Ureter (tissue), 1 donor: Measurements from ENCODE around the gene VWA7. TPM values are rescaled to one million over a fixed set of nuclear protein-coding genes. Genes with fewer than 3 reads are reported as not detected.

Experiments
- DNase-seq: peaks from one replicate; pipeline ENCODE4 v3.0.0-alpha.2; 2020; ENCODE audit warnings: low spot score
- total RNA-seq: library from RNA; stranded (reverse); gene quantifications from one replicate; pipeline ENCODE4 v1.2.4, GENCODE V29; 2023
- donor health status: DM: yes; HTN: yes; CAD: no.

The VWA7 gene
- total RNA-seq, 1 donor from 2014 or later = 5.5 TPM

DNA sequence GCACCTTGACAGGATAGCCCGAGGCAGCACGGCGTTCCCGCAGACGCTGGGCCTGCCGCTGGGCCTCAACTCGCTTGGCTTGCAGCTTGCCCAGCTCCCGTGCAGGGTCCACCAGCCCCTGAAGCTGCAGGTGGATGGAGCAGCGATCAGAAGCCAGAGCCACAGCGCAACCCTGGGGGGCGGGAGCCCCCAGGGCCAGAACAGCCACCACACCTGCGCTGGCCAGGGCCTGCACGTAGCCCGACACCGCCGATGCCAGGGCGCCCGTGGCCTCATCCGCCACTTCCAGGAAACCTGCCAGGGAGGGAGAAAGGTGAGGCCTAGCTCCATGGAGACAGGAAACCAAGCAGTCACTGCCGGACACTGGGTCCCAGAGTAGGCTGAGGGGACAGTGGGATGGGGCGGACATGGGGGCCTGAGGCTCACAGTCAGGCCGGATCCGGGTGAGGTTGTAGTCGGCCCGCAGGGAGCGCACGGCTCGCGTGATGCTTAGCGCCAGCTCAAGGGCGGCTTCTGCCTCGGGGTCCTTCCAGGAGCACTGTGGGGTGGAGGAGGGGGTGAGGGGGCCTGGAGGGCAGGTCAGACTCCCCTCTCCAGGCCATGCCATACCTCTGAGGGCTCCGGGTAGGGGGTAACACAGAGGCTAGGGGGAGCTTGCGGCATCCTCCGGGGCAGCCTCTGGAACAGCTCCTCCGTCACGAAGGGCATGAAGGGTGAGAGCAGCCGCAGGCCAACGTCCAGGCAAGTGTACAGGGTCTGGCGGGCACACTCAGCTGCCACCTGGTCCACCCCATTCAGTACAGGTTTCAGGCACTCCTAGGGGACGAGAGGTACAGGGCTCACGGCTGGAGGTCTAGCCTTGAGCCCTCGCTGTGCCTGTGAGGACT, 2.1 kb upstream of the VWA7 start:
- no peak for DNase-seq

DNA sequence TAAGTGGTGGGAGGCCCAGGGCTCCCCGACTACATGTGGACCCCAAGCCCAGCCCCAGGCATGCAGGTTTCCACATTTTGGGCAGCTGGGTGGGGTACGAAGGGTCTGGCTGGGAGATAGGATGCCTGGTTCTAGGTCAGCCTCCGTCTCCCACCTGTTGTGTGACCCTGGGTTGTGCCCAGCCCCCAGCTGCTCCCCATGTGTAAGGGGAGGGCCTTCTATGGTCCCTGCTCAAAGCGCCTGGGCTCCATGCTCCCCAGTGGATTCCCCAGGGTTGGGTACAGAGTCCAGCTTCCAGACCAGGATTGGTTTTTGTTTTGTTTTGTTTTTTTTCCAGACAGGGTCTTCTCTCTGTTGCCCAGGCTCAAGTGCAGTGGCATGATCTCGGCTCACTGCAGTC, 1.1 kb upstream of the VWA7 start:
- DNase-seq = no peak

DNA sequence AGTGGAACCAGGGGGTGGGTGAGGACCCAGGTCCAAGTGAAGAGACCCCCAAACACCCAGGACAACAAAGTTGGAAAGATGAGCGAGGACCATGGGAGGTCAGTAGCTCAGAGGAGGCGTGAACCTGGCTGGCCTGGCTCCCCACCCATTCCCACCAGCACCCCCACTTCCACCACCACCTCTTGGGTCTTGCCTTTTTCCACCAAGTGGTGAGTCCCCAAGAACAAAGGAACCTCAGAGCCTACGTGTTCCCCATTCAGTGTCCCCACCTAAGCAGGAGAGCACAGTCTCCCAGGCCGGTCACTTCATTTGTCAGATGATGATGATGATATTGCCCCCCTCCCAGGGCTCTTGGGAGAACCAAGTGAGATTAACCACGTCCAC, 531 bp upstream of the VWA7 start:
- no peak for DNase-seq

DNA sequence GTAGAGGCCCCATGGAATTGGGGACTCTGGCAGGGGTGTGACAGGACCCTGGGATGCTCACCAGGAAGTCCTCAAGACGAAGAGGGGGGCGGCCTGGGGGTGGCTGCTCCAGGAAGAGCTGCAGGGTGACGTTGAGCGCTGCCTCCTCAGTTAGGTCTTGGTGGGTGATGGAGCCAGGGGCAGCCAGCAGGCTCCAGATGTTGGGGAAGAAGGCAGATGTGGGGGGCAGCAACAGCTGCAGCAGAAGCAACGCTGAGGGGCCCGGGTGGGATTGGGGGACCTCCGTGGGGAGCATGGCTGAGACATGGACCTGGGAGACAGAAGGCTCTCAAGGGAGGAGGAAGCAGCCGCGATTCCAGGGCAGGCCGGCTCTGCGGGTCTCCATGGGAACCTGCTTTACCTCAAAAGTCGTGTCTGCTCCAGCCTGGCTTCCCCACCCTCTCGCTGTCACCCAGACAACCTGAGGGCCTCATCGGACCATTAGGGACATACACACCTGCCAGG, 591 bp downstream of the VWA7 start:
- no peak for DNase-seq

DNA sequence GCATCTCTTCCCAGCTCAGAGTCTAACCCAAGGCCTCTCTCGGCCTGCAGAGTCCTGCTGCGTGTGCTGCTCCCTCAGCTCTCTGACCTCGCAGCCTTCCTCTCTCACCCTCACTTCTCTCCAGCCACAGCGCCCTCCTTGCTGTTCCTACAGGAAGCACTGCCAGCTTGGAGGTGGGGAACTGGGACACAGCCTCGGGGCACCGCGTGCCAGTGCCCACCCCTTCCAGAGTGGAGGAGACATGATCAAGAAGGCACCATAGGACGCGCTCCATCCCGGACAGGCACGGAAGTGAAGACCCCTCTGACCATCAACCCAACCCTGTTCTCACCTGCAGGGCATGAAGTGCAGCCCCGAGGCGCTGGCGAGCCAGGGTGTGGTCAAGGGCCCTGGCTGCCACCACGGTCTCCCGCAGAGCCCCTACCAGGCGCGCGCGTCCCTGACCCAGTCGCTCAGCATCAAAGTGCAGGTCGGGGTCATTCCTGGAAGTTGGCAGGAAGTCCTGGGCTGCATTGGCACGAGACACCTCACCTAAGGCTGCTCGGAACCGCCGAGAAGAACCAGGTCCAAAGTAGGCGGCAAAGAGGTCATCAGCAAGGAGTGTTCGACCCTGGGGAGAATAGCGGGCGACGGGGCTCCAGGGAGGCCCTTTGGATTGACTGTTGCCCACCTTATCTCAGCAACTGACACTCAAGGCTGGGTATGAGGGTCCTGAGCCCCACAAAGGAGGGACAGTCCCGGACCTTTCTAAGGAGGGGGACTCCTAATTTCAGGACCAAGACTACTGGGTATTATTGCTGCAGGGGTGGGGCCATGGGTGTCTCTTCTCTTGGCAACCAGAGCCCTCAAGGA, 1.3 kb downstream of the VWA7 start:
- no peak for DNase-seq

DNA sequence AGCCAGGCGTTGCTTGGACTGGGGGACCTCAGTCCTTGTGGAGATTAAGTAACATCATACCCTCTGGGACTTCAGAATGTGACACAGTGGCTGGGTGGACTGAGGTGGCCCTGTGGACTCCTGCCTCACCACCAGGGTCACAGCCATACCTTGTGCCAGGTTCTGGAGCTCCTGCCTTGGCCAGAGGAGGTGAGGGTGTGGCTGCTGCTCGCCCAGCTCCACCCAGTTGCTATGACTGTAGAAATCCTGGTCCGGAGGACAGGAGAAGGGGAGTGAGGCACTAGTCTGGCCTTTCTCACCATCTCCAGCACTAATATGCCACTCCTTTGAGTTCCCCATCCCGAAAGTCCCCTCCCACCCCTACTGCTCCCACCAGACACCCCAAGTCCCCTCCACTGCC, 1.9 kb downstream of the VWA7 start:
- no peak for DNase-seq

DNA sequence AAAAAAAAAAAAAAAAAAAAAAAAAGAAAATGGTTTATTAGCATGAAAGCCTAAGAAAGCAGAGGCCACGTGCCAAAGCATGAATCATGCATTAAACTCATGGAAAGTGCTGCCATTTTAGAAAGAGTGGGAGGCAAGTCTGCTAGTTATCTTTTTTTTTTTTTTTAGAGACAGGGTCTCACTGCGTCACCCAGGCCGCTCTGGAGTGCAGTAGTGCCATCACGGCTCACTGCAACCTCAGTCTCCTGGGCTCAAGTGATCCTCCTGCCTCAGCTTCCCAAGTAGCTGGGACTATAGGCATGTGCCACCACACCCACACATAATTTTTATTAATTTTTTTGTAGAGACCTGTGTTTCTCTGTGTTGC, 5.2 kb downstream of the VWA7 start:
- no peak for DNase-seq

DNA sequence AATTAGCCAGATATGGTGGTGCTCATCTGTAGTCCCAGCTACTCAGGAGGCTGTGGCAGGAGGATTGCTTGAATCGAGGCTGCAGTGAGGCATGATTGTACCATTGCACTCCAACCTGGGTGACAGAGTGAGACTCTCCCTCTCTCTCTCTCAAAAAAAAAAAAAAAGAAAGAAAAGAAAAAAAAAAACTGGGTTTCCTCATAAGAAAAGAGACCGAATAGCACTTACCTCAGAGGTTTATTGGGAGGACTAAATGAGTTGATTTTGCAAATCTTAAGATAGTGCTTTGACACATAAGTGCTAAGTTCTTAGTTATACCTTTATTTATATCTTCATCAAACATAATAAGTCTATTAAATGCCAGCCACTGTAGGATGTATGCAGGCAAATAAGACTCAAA, 6.3 kb downstream of the VWA7 start:
- DNase-seq = no peak

DNA sequence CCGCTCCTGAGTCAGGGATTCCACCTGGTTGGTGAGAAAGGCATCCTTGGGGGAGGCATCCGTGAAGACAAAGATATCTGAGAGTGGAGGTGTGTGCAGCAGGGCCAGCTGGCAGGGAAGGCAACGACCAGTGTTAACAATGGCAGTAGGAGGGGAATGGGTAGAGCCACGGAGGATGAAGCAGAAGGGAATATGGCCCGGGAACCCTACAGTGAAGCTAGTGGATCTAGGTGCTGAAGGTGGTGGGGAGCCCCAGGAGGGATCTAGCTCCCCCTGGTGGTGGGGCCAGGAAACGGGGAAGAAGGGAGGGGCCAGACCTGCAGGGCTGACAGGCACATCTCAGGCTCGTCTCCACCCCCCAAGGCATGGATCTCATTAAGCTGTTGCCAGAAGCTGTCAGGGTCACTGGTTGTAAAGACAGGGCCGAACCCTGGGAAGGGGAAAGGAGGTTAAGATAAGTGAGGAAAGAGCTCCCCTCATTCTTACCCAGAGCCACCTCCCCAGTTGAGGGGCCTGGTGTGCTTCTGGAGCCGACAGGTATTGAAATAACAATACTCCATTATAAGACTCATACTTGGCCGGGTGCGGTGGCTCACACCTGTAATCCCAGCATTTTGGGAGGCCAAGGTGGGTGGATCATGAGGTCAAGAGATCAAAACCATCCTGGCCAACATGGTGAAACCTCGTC, 7.3 kb downstream of the VWA7 start:
- DNase-seq = peak; percentile 70

DNA sequence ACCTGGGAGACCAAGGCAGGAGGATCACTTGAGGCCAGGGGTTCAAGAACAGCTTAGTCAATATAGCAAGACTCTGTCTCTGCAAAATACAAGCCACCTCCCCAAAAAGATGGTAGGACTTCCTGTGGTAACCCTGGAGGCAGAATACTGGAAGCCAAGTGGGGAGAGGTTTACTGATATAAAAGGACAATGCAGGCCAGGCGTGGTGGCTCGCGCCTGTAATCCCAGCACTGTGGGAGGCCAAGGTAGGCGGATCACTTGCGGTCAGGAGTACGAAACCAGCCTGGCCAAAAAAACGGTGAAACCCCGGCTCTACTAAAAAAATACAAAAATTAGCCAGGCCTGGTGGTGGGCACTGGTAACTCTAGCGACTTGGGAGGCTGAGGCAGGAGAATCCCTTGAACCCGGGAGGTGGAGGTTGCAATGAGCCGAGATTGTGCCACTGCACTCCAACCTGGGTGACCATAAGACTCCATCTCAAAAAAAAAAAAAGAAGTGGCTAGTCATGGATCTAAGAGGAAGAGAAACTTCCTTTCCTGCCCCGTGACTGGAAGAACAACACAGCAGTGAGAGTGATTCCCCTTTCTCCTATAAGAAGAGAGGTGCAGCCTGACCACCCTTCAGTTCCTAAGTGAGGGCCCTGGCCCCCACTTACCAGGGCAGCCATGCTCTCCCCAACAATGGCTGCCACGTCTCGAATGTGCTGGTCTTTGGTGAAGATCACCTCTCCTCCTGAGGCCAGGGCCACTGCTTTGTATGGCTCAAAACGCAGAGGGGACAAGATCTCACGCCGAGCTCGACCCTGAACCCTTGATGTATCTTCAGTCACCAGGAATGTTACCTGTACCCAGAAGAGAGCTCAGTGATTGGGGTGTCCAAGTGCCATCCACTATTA, 8.5 kb downstream of the VWA7 start:
- no peak for DNase-seq

DNA sequence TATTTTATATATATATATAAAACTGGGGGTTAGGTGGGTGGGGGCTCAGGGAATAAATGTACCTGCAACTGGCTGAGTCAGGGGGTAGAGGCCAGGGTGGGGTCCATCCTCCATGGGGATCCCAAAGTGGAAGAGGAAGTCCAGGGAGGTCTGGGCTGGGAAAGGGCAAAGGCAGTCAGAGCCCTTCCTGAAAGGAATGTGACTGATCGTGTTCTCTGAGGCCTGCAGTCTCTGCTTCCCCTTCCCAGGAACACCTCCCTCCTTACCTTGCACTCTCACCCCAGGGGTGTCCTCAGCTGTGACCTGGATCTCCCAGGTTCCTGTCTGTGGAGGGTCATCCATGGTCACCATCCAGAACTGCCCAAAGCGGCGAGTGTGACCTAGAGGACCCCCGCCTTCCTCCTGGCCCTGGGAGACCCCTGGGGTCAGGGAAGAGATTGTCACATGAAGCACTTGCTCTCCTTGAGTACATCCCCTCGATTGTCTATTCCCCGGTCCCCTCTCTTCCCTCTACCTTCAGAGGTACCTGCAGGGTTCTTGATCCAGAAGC, 10.0 kb downstream of the VWA7 start:
- DNase-seq = no peak

DNA sequence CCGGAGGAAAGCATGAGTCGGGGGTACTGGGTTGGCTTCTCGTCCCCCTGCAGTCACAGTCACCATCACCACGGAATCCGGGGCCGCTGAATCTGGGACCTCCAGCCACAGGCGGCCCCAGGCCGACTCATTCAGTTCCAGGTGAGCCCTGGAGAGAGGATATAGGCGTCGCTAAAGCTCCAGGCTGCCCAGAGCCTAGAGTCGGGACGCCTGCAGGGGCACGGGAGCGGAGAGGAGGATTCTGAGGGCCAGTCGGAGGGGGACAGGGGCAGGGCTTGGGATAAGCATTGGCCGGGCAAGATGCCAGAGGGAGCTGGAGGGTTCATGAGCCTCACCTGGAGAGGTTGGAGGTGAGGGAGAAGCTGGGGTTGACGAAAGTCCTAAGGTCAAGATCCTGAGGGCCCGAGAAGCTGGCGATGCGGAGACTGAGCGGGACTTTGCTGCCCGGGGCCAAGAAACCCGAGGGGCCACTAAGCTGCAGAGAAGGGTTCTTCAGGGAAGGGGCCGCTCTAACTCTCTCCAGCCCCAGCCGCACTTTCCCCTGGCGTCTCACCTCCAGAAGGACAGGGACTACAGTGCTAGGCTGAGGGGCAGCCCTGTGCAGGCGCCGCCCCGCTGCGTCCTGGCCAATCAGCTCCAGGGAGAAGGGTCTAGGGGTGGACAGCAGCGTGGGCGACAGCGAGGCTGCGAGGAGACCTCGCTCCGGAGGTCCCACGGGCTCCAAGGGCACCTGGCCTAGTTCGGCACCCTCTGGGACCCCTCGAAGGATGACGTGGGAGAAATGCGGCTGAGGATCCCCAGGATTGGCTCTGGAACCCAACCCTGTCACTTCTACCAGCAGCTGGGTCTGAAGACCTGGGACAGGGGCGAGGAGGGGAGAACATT, 11.0 kb downstream of the VWA7 start:
- no peak for DNase-seq

DNA sequence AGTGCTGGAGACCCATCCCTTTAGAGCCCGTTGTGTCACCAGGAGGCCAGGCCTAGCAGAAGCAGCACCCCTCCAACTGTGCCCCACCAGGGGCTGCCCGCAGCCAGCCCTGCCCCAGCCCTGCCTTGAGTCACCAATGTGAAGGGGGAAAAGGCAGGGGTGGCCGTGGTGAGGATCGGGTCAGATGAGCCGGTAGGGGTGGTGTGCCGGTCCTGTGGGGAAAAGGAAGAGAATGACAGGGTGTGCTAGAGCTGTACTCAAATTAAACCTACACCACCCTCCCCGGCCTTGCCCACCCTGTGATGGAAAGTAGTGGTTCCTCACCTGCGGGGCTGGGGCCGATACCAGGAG, 11.6 kb downstream of the VWA7 start:
- DNase-seq = no peak

DNA sequence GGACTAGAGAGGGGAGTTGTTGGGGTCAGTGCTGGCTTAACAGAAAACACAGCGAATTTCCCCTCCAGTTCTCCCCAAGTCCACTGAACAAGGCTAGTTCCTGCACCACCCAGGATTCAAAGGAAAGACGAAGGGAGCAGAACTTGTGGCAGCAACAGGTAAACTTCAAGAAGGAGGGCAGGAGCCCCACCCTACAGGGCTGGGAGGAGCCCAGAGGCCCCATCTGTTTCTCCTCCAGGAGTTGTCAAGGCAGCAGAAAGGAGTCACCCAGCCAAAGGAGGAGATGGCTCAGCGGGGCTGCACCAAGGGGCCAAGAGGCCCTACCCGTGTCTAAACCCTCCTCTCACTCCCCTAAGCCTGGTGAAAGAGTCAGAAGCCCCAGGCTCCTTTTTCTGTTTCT, 12.9 kb downstream of the VWA7 start:
- no peak for DNase-seq

DNA sequence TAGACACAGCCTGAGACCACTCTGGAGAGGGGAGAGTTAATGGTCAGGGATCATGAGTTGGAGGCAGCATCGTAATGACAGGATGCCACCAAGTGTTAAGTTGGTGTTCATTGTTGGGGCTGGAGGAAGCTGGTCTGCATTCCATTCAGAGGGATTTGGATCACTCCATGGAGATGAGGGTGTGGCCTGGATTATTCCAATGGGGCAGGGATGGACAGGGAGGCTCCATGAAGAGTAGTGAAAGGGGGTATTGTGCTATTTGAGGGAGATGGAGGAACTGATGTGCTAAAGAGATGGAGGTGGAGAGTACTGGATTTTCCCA, 13.5 kb downstream of the VWA7 start:
- no peak for DNase-seq

DNA sequence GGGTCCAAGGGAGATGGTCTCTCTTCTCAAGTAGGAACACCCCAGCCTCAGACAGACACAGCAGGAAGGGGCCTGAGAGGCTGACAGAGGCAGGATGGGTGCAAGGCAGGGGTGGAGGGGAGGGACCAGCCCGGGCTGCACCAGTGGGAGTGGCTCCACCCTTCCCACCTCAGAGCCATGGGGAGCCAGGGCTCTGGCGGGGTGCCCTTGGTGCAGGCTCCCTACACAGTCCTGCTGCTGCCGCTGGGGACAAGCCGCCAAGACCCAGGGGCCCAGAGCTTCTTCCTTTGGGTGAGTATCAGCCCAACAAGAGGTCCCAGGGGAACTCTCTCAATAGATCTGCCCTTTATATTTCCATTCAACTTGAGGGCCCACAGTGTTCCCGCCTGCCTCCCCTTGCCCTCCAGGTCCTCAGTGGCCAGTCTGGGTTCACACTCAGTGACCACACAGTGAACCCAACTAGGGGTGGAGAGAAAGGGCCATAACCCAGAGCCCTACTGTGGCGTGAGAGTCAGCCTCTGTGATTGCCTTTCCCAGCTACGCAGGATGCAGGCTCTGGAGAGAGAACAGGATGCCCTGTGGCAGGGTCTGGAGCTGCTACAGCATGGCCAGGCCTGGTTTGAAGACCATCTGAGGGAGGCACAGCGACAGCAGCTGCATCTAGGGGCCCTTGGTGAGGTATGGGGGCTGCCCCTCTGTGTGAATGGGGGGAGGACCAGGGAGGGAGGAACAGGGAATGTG, 14.1 kb downstream of the VWA7 start:
- no peak for DNase-seq

DNA sequence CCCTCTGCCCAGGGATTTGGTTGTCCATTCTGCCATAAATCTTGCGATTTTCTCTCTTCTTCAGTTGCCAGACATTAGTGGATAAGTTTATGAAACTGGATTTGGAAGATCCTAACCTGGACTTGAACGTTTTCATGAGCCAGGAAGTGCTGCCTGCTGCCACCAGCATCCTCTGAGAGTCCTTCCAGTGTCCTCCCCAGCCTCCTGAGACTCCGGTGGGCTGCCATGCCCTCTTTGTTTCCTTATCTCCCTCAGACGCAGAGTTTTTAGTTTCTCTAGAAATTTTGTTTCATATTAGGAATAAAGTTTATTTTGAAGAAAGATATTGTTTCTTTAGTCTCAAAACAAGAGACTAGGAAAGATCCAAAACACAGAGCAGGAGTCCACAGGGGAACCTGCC, 14.8 kb downstream of the VWA7 start, which contains the start of gene SAPCD1:
SAPCD1 (plus strand) TSS at position 301 of the 400 bp plus-strand sequence. CDS start 399 bp downstream, outside the sequence.
- DNase-seq = no peak

DNA sequence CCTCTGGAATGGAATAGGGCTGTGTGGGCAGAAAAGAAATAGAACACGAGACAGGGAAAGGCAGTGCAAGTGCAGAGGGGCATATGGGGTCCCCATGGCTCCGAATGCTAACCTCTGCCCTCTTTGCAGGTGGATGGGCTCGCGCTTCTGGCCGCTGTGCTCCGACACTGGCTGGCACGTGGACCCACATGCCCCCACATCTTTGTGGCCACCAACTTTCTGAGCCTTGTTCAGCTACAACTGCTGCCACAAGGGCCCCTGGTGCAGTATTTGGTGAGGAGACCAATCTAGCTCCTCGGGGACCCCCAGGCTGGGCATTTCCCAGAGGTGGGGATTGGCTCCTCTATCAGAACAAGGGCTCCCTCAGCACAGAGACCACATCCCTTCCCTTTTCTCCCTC, 15.8 kb downstream of the VWA7 start:
- DNase-seq = no peak

DNA sequence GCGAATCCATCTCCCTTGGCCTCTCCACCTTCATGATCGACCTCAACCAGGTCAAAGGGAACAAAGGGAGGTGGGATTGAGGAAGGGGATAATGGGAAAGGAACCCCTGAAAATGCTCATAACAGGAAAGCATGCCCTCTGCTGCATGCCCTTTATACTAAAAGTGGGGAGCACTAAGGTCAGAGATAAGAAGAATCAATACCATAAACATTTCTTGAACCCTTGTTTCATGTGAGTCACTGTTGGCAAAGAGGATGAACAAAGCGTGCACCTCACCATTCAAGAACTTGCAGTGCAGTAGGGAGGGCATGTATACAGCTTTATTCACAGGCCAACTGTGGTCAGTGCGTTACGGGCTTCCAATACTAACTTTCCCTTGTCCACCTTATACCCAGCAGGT, 16.3 kb downstream of the VWA7 start:
- DNase-seq = no peak
